ENCODE results near the gene GPRC5C.

- TF ChIP-seq GABPA (IDR thresholded peaks at IDR 0.05 in 1 of 2, conservative IDR thresholded peaks at IDR 0.05 in 1 of 2) (no peak), CTCF (IDR thresholded peaks at IDR 0.05; ENCODE audit: low read depth, low read length, missing input control) (no peak)
These were observed 44.3 kb upstream of the GPRC5C start for GRCh38 chr17:74387365-74388218.

All from liver (tissue), 3 donors.